Urothelium cell line (cell line): ENCODE results near the gene ZBTB2.
"Not testable (repeated sequence)": the region's sequence is repeated elsewhere in the genome, so short reads cannot be mapped to it uniquely, and the experiment has no call there.

Source experiments
- DNase-seq: peaks from one replicate; pipeline ENCODE4 v3.0.0; 2011; ENCODE audit warnings: low spot score, mixed read lengths
- FAIRE-seq: peaks from 2 replicates; lab custom pipeline; 2011; peaks lifted over from hg19 to GRCh38; lab: Jason Lieb, UNC

Gene ZBTB2

GRCh38 chr6:151403919-151404308, 12.6 kb upstream of the ZBTB2 start:
- DNase-seq (no peak), FAIRE-seq (no peak)

DNA sequence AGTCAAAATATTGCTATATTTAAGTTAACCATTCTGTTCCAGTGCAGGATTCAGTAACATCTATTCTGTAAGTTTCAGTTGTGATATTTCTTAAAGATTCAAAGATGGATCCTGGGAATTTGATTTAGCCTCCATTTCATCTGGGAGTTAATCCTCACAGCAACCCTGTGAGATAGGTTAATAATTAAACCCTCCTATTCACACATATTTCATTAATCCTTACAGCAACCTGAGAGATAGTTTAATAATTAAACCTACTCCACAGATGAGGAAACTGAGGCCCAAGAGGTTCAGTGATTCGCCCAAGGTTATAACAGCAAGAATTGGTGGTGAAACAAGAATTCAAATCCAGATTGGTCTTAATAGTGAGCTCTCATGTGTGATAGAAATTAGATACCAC, 10.9 kb upstream of the ZBTB2 start:
- FAIRE-seq, result no peak

GRCh38 chr6:151400473-151400872, 9.1 kb upstream of the ZBTB2 start:
- DNase-seq (no peak), FAIRE-seq (no peak)

More for the DNA sequence above, 10.9 kb upstream of the ZBTB2 start:
- DNase-seq, result no peak

GRCh38 chr6:151399679-151400078, 8.3 kb upstream of the ZBTB2 start:
- FAIRE-seq (no peak), DNase-seq (no peak)

DNA sequence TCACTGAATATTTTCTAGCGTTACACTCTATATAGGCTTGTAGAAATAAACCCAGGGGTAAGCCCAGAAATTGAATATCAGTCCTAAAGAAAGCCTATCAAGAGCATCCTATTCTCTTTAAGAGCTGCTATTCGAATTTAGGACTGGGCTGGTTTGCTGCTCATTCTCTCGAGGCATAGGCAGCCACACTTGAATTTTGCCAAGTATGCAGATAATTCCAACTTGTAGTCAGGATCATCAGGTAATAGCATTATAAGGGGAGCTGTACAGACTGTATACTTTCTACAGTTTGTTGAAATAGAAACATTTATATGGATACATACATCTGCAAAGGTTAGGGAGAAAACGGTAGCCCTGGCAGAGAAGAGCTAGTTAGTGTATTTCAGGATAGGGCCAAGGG, 2.1 kb upstream of the ZBTB2 start:
- FAIRE-seq, result no peak

GRCh38 chr6:151392427-151392826, 1.1 kb upstream of the ZBTB2 start:
- DNase-seq, result no peak
- no peak for FAIRE-seq

More for the DNA sequence above, 2.1 kb upstream of the ZBTB2 start:
- no peak for DNase-seq

DNA sequence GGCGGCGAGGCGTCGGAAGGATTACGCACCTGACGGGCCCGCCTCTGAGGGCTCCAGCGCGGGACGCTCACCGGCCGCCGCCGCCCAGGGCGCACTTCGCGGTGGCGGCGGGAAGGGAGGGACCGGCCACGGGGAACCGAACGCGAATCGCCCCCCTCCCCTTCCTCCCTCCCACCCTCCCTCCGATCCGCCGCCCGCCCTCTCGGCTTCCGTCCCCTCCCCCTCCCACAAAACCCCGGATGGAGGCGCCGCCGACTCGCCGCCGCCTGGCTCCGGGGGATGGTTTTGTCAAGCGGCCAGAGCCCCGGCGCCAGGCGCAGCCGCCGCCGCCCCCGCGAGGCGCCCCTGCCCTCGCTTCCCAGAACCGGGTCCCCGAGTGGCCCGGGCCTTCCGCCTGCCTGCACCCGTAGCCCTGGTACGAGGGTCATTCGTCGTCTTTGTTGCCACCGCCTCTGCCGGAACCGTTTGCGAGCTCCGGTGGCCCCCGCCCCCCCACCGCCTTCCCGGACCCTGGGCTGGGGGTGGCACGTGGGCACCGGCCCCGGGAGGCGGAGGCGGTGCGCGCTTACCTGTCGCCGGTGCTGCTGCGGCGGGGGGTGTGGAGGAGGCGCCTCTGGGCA, 398 bp downstream of the ZBTB2 start:
- FAIRE-seq (no peak), DNase-seq (peak; percentile 76)

GRCh38 chr6:151390276-151390850, 996 bp downstream of the ZBTB2 start:
- FAIRE-seq (peak; percentile 89), DNase-seq (peak; percentile 97)

DNA sequence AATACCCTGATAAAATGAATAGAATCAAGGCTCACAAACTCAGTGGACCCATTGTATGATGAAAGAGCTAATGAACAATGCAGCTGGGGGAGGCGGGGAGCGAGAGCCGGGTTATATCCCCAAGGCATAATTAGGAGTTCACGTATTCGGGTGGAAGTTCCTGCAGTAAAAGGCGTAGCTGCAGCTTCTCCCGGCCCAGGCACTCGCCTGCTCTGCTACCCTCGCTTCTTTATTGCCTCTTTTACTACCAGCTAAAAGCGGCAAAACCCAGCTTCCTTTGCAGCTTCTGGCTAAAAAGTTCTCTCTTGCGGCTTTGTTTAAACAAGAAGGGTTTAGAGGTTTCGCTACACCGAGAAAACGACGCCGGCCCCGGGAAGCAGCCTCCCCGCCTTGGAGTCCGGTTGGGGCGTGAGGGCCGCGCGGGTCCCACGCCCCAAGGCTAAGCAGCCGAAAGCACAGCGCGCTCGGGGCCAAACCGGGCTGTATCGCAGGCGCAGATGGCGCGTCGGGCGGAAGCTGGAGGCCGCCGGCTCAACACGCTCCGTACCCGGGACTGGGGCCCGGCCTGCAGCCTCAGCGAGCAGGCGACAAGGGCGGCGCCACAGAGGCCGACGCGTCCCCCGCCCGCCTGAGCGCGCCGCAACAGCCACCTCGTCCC, 1.6 kb downstream of the ZBTB2 start:
- DNase-seq (peak; percentile 50), FAIRE-seq (no peak)

GRCh38 chr6:151388997-151389617, 2.3 kb downstream of the ZBTB2 start:
- FAIRE-seq, result no peak
- DNase-seq, result peak; percentile 12

DNA sequence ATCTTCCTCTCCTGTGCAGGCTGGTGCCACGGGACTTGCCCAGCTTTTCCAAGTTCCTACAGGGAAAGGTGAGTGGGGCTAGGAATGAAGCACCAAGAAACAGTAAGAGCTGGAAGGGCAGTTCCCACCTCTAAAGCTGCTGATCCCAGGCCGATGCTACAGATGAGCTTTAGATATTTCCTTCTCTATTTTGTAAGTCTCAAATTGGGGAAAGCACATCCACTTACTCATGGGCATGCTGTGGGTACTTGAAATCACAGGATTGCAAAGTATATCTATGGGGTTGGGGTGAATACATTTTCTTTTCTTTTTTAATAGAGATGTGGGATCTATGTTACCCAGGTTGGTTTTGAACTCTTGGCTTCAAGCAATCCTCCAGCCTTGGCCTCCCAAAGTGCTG, 3.1 kb downstream of the ZBTB2 start:
- FAIRE-seq (no peak), DNase-seq (no peak)

GRCh38 chr6:151387175-151387970, 4.0 kb downstream of the ZBTB2 start:
- FAIRE-seq, result no peak
- DNase-seq, result no peak

GRCh38 chr6:151385177-151385576, 6.2 kb downstream of the ZBTB2 start:
- no peak for FAIRE-seq

GRCh38 chr6:151384151-151384550, 7.2 kb downstream of the ZBTB2 start:
- no peak for FAIRE-seq

More at GRCh38 chr6:151385177-151385576, 6.2 kb downstream of the ZBTB2 start:
- no peak for DNase-seq

GRCh38 chr6:151382631-151383030, 8.7 kb downstream of the ZBTB2 start:
- DNase-seq, FAIRE-seq: not testable (repeated sequence)

More at GRCh38 chr6:151384151-151384550, 7.2 kb downstream of the ZBTB2 start:
- no peak for DNase-seq

DNA sequence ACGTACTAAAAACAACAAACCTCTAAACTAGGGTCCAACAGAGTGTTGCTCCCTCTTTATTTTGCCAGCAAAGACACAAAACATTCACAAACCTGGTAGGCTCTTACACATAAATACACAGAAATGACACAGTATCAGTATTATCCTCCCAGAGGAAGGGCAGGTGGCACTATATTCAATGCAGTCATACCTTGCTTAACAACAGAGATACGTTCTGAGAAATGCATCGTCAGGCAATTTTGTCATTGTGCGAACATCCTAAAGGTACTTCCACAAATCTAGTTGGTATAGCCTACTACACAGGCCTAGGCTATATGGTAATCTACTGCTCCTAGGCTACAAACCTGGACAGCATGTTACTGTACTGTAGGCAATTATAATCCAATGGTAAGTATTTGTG, 9.6 kb downstream of the ZBTB2 start:
- no peak for DNase-seq
- no peak for FAIRE-seq

DNA sequence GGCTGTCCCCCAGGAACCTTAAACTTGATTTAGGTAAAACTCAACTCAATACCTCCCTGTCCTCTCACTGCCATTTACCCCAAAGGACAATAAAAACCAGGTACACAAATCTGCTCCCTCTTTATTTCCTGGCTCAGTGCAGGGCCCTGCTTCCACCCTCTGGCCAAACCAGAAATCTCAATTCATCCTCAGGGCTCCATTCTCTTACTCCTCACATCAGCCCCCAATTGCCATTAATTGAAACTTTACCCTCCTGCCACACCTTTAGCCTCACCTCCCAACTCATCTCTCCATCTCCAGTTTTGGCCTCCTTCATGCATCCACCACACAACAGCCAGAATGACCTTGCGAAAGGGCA, 10.5 kb downstream of the ZBTB2 start:
- FAIRE-seq (no peak), DNase-seq (no peak)

DNA sequence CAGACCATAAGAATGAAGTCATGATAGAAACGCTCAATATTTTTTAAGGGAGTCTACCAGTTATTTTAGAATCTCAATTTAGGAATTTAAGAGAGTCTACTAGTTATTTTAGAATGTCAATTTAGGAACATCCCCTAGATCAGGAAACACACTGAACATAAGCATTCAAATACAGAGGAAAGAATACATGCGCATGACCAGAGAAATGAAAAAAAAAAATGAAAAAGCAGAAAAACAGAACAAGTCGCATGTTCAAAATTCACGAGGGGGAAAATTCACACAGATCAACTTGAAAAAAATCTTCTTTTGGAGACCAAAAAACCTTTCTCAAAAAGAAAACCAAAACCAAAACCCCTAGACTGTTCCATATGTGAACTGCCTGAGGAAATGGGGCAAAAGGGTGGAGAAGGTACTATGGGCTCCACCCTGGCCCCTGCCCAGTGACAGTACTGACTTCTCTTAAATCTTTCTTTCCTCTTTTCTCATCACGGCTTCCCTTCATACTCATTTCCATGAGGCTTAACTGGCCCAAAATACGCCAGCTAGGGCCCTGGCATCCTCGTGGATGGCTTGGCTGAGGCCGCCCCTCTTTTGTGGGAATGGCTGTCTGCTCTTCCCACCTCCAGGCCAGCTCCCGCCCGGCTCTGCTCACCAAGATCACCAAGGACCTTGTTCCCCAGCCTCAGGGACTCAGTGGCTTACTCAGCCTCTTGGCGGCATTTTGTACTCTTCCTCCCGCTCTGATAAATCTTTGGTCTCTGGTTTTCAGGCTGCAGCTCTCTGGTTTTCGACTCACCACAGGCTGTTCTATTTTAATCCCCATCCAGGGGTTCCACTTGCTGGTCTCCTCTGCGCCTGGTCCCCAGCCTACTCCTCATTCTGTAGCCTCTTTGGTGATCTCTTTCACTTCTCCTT, 11.2 kb downstream of the ZBTB2 start:
- FAIRE-seq, result no peak
- DNase-seq, result no peak

DNA sequence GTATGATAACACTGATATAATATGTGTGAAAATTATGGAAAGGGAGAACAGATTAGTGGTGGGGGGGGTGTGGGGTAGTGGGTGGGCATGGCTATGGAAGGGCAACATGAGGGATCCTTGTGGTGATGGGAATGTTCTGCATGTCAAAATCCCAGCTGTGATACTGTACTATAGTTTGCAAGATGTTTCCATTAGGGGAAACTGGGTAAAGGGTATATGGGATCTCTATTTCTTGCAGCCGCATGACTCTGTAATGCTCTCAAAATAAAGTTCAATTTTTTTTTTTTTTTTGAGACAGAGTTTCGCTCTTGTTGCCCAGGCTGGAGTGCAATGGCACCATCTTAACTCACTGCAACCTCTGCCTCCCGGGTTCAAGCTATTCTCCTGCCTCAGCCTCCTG, 14.3 kb downstream of the ZBTB2 start:
- DNase-seq (no peak), FAIRE-seq (no peak)

GRCh38 chr6:151376440-151376839, 14.9 kb downstream of the ZBTB2 start:
- DNase-seq, result no peak
- no peak for FAIRE-seq
